PC-9 (cell line): ENCODE results near the gene DCLK2. TPM values are rescaled to one million over a fixed set of nuclear protein-coding genes. Genes with fewer than 3 reads are reported as not detected.

Experiments used
- BruUV-seq: library from RNA; stranded (reverse); fragments of 400-500 nt; replicated peaks from 2 replicates; lab custom pipeline; 2021; lab: Mats Ljungman, UMichigan
- CTCF ChIA-PET: fragments of 300-600 bp; sonication (Branson Sonifier 250); formaldehyde crosslinking; loops from one replicate; lab custom pipeline; 2022; ENCODE audit warnings: antibody characterized with exemption; lab: Charles Lee
- POLR2A ChIA-PET: fragments of 300-600 bp; sonication (Branson Sonifier 250); formaldehyde crosslinking; loops from one replicate; lab custom pipeline; 2022; ENCODE audit warnings: antibody characterized with exemption; ENCODE audit not compliant: unreplicated experiment; lab: Charles Lee
- DNase-seq, 2 experiments: peaks; one replicate each; pipeline versions ENCODE4 v3.0.0 to v3.0.0-alpha.2; 2015 to 2022; ENCODE audit warnings: mixed read lengths in 1 of 2
- H2AFZ ChIP-seq: fragments of 200-600 bp; sonication (generic); 2 replicates; pipeline ENCODE4 v1.8.1; 2017; ENCODE audit warnings: antibody characterized with exemption
- H3F3A ChIP-seq: fragments of 200-600 bp; sonication (generic); 2 replicates; pipeline ENCODE4 v1.8.1; 2017; ENCODE audit warnings: antibody characterized with exemption, mild to moderate bottlenecking, low read depth; ENCODE audit not compliant: insufficient read depth
- H3K27ac ChIP-seq: fragments of 200-600 bp; sonication (generic); 2 replicates; pipeline ENCODE4 v1.6.1; 2016; ENCODE audit warnings: mixed run types
- H3K27me3 ChIP-seq: fragments of 200-600 bp; sonication (generic); 2 replicates; pipeline ENCODE4 v1.6.1; 2016; ENCODE audit warnings: low read depth, mixed run types; ENCODE audit not compliant: insufficient read depth
- H3K36me3 ChIP-seq: fragments of 200-600 bp; sonication (generic); 2 replicates; pipeline ENCODE4 v1.6.1; 2016; ENCODE audit warnings: low read depth, mixed run types
- H3K4me1 ChIP-seq: fragments of 200-600 bp; sonication (generic); replicated peaks from 2 replicates; pipeline ENCODE4 v1.6.1; 2016; ENCODE audit warnings: mixed run types; ENCODE audit not compliant: insufficient read depth
- H3K4me2 ChIP-seq: fragments of 200-600 bp; sonication (generic); 2 replicates; pipeline ENCODE4 v1.6.1; 2017; ENCODE audit warnings: mixed run types
- H3K4me3 ChIP-seq: fragments of 200-600 bp; sonication (generic); 2 replicates; pipeline ENCODE4 v1.6.1; 2016; ENCODE audit warnings: mixed run types
- H3K79me2 ChIP-seq: fragments of 200-600 bp; sonication (generic); 2 replicates; pipeline ENCODE4 v1.6.1; 2017; ENCODE audit warnings: low read depth, mixed run types
- H3K9me2 ChIP-seq: fragments of 200-600 bp; sonication (generic); 2 replicates; pipeline ENCODE4 v1.8.1; 2017; ENCODE audit warnings: mild to moderate bottlenecking; ENCODE audit not compliant: insufficient read depth
- H3K9me3 ChIP-seq: fragments of 200-600 bp; sonication (generic); 2 replicates; pipeline ENCODE4 v1.8.1; 2016; ENCODE audit warnings: low read depth; ENCODE audit not compliant: insufficient read depth
- H4K20me1 ChIP-seq: fragments of 200-600 bp; sonication (generic); 2 replicates; pipeline ENCODE4 v1.8.1; 2017; ENCODE audit not compliant: insufficient read depth
- EZH2 ChIP-seq: fragments of 200-600 bp; sonication (generic); IDR thresholded peaks from 2 replicates; pipeline ENCODE4 v1.8.0; 2017; ENCODE audit warnings: antibody characterized with exemption, low read depth
- intact Hi-C: fragments of 100-400 bp; cut with micrococcal nuclease; formaldehyde crosslinking; loops from one replicate; pipeline ENCODE4 v1.10.0; 2022; ENCODE audit not compliant: unreplicated experiment
- total RNA-seq: library from RNA; stranded (reverse); gene quantifications from 2 replicates; pipeline ENCODE4 v1.2.3, GENCODE V29; 2021
- TF ChIP-seq, protein P1 (sequence below): fragments of 200-600 bp; sonication (generic); conservative IDR thresholded peaks from 2 replicates; pipeline ENCODE4 v1.6.1; 2017; ENCODE audit warnings: mixed run types, antibody characterized with exemption, mild to moderate bottlenecking, moderate library complexity

Gene DCLK2
- total RNA-seq, 1 experiment from 2014 or later: 0.41 TPM

- H3K36me3 ChIP-seq: no peaks in the 10 kb centered on the region
- no peak overlapping the region for H3K27ac ChIP-seq
- H3F3A ChIP-seq: no peaks in the 10 kb centered on the region
- peak overlapping the region; percentile 80 for H3K4me2 ChIP-seq
- intact Hi-C loops: loop anchor here (10.0 kb wide), 1 partner anchor 166 kb away; no protein-coding TSS in a partner anchor
- POLR2A ChIA-PET: no interaction called here
- peak overlapping the region; percentile 57 for H3K4me3 ChIP-seq
- H3K9me2 ChIP-seq: no peaks in the 10 kb centered on the region
- H2AFZ ChIP-seq: peak overlapping the region; percentile 72
- no peak for TF ChIP-seq EZH2
- TF ChIP-seq, protein P1, sequence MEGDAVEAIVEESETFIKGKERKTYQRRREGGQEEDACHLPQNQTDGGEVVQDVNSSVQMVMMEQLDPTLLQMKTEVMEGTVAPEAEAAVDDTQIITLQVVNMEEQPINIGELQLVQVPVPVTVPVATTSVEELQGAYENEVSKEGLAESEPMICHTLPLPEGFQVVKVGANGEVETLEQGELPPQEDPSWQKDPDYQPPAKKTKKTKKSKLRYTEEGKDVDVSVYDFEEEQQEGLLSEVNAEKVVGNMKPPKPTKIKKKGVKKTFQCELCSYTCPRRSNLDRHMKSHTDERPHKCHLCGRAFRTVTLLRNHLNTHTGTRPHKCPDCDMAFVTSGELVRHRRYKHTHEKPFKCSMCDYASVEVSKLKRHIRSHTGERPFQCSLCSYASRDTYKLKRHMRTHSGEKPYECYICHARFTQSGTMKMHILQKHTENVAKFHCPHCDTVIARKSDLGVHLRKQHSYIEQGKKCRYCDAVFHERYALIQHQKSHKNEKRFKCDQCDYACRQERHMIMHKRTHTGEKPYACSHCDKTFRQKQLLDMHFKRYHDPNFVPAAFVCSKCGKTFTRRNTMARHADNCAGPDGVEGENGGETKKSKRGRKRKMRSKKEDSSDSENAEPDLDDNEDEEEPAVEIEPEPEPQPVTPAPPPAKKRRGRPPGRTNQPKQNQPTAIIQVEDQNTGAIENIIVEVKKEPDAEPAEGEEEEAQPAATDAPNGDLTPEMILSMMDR: no peak
- H4K20me1 ChIP-seq: no peaks in the 10 kb centered on the region
- no peaks in the 10 kb centered on the region for H3K4me1 ChIP-seq
- no peaks in the 10 kb centered on the region for H3K9me3 ChIP-seq
- no TSS peak for BruUV-seq
- DNase-seq: peak in 1 of 2 experiments; percentile 28
- CTCF ChIA-PET: interaction anchor here (1.1 kb wide), 1 partner anchor 130 kb away, joined by 4 read pairs; no protein-coding TSS in a partner anchor
- H3K79me2 ChIP-seq: no peaks in the 10 kb centered on the region
- 0 out of 2 replicates have a peak, but pooled peaks cover 10% of the 10 kb centered on the region for H3K27me3 ChIP-seq
Measured at GRCh38 chr4:150079081-150079581, 886 bp downstream of the DCLK2 start.

DNA sequence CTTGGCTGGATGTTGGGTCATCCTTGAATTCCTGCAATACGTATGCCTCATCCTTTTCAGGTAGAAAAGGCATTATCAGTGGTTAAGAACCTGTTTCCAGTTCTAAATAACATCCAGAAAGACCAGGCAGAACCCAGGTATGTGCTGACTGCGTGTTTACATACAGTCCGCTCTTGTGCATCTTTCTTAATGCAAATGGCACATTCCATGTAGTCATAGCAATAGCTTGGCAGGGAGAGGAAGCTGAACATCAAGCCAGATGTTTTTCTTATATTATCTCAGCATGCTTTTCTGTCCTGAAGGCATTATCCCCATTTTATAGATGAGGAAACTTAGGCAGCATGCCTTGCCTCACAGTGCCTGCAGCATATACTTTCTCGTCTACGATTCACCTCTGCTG is 2.1 kb downstream of the DCLK2 start:
- Histone ChIP-seq H3K4me2 (no peak overlapping the region), H3K27me3 (0 out of 2 replicates have a peak, but pooled peaks cover 10% of the 10 kb centered on the region), H3K79me2 (no peaks in the 10 kb centered on the region), H2AFZ (no peak overlapping the region), H3F3A (no peaks in the 10 kb centered on the region), H3K9me2 (no peaks in the 10 kb centered on the region), H3K4me1 (no peaks in the 10 kb centered on the region), H3K9me3 (no peaks in the 10 kb centered on the region), H3K27ac (no peak overlapping the region), H3K4me3 (no peak overlapping the region), H3K36me3 (no peaks in the 10 kb centered on the region), H4K20me1 (no peaks in the 10 kb centered on the region)
- DNase-seq: no peak
- CTCF ChIA-PET: no interaction called here
- intact Hi-C loops: loop anchor here (10.0 kb wide), 1 partner anchor 134 kb away; no protein-coding TSS in a partner anchor
- POLR2A ChIA-PET: no interaction called here
- no peak for TF ChIP-seq EZH2
- TF ChIP-seq, protein P1: no peak
- no TSS peak for BruUV-seq

- Histone ChIP-seq H3K4me3 (no peak overlapping the region), H3F3A (no peaks in the 10 kb centered on the region), H3K4me1 (no peaks in the 10 kb centered on the region), H3K79me2 (no peaks in the 10 kb centered on the region), H4K20me1 (no peaks in the 10 kb centered on the region), H3K27me3 (0 out of 2 replicates have a peak, but pooled peaks cover 10% of the 10 kb centered on the region), H3K9me2 (no peaks in the 10 kb centered on the region), H3K27ac (no peak overlapping the region), H3K9me3 (no peaks in the 10 kb centered on the region), H2AFZ (no peak overlapping the region), H3K36me3 (no peaks in the 10 kb centered on the region), H3K4me2 (no peak overlapping the region)
- intact Hi-C loops: loop anchor here (10.0 kb wide), 1 partner anchor 134 kb away; no protein-coding TSS in a partner anchor
- ChIA-PET POLR2A (no interaction called here), CTCF (no interaction called here)
- BruUV-seq: no TSS peak
- no peak for TF ChIP-seq EZH2
- TF ChIP-seq, protein P1: no peak
- DNase-seq: no peak
Measured at GRCh38 chr4:150080875-150081274, 2.6 kb downstream of the DCLK2 start.
